NCI-H1417 treated with DMSO at 0.1 percent for 48 hours (cell line): ENCODE data around the gene B3GNT9.

Source experiments
- DNase-seq: peaks from one replicate; lab custom pipeline; 2025; lab: John Stamatoyannopoulos, UW

B3GNT9 gene

DNA sequence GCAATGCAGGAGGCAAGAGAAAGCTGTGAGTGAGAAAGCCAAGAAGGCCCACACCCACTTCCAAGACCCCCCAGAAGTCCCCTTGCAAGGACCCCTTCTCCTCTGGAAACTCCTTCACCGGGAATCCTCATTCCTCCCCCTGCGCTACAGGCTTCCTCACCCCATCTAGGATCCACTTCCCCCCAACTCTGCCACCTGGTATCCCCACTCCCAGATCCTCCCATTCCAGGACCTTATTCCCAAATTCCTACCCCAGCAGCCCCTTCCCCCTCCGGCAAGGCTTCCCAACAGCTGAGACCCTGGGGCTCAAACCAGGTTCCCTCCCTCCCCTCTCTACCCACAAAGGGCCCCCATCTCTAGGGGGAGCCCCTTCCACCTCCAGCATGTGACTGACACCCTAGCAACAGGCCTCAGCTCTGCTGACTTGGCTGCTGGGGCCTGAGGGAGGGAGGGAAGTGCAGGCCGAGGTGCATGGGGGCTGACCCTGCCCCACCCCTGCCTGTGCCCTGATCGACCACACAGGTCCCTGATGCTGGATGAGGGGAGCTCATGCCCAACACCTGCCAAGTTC lies 15.9 kb upstream of the B3GNT9 start:
- no peak for DNase-seq

DNA sequence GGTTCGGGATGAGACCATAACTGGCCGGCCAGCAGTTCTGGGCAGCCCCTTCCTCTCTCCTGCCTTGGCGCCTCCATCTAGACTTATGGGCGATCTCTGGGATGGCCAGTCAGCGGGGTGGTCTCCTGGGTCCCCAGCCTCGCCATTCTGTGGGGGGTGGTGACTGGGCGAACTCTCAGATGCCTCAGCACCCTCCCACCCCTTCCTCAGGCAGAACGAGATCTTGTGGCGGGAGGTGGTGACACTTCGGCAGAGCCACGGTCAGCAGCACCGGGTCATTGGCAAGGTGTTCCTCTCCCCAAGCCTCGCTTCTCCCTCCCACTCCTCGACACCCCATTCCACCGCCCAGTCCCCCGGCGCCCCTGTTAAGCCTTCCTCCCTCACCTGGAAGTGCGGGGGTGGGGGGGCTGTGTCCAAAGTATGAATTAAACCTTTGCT lies 15.3 kb upstream of the B3GNT9 start:
- no peak for DNase-seq

DNA sequence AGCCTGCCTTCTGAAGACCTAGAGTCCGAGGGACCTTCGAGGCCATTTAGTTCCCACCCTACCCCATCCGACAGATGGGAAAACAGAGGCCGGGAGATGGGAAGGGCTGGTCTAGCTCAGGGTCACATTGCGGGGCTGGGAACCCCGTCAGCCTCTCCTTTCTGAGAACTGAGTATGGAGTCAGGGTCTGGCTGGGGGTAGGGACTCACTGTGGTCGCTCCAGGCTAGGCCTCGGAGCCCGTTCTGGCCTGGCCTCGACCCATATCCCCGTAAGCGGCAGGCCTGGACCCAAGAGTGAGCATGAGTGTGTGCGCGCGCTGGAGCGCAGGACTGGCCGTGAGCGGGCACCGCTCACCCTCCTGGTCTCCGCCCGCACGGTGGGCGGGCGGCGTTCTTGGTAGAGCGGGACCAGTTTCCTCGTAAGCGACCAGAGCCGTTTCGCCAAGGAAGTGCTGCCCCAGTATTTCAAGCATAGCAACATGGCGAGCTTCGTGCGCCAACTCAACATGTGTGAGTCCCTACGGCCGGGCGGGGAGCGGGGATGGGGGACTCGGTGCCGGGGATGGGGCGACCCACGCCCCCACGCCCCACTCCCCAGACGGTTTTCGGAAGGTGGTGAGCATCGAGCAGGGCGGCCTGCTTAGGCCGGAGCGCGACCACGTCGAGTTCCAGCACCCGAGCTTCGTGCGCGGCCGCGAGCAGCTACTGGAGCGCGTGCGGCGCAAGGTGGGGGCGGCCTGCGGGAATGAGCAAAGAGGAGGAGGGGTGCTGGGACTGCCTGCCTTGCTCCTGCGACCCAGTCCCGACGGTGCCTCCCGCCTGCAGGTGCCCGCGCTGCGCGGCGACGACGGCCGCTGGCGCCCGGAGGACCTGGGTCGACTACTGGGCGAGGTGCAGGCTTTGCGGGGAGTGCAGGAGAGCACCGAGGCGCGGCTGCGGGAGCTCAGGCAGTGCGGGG lies 14.6 kb upstream of the B3GNT9 start:
- DNase-seq: no peak

DNA sequence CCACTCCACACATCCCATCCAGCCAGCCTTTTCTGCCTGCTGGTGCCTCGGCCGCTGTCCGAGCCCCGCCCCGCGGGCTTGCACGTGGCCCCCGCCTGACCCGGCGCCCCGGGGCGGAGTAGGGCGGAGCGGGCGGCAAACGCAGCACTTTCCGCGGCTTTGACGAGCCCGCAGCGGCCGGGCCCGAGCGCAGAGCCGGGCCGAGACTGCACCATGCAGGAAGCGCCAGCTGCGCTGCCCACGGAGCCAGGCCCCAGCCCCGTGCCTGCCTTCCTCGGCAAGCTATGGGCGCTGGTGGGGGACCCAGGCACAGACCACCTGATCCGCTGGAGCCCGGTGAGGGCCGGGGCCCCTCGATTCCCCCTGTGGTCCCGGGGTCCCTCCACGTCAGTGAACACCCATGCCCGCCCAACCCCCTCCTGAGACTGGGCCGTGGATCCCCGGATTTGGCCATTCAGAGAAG lies 13.8 kb upstream of the B3GNT9 start, which contains the start of gene HSF4:
Gene HSF4, plus strand, starts transcription at position 147 of the 463 bp plus-strand sequence. Its CDS starts 67 bp downstream, at position 214.
- no peak for DNase-seq

DNA sequence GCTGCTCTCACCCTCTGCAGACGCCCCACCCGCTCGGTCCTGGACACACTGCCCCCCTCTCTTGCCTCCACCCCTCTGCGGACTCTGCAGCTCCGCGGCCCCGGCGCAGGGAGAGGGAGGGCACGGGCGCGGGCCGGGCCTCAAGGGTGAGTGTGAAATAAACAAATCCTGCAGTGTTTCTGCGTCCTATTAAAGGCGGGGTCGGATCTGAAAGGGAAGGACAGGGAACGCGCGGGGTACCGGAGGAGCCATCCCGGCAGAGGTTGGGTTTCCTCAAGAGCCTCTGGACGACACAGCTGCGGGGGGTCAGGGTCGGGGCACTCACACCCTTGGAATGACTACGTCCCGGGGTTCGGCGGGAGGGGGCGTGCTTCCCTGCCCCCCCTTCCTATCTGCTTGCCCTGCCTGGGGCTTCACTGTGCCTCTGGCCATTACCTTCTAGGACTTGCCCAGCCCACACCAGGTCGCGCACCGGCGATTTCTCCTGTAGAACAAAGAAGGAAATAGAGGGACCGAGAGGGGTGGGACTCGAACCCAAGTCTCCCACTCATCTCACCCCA lies 13.3 kb upstream of the B3GNT9 start:
- DNase-seq: no peak

DNA sequence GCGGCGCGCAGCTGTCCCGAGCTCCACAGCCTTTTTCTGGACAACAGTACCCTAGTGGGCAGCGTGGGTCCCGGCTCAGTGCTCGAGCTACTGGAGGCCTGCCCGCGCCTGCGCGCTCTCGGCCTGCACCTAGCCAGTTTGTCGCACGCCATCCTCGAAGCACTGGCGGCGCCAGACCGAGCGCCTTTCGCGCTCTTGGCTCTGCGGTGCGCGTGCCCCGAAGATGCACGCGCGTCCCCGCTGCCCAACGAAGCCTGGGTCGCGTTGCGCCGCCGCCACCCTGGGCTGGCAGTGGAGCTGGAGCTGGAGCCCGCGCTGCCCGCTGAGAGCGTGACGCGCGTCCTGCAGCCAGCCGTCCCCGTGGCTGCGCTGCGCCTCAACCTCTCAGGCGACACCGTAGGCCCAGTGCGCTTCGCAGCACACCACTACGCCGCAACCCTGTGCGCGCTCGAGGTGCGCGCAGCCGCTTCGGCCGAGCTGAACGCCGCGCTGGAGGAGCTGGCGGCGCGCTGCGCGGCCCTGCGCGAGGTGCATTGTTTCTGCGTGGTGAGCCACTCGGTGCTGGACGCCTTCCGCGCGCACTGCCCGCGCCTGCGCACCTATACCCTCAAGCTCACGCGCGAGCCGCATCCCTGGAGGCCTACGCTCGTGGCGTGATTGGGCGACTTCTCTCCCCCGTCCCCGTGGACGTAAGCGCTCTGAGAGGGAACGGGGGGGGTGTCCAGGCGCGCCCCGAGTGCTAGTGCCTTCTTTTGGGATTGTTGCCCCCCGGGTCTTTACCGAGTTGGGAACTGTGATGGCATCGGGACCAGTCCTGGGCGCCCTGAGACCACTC lies 12.6 kb upstream of the B3GNT9 start:
- no peak for DNase-seq

DNA sequence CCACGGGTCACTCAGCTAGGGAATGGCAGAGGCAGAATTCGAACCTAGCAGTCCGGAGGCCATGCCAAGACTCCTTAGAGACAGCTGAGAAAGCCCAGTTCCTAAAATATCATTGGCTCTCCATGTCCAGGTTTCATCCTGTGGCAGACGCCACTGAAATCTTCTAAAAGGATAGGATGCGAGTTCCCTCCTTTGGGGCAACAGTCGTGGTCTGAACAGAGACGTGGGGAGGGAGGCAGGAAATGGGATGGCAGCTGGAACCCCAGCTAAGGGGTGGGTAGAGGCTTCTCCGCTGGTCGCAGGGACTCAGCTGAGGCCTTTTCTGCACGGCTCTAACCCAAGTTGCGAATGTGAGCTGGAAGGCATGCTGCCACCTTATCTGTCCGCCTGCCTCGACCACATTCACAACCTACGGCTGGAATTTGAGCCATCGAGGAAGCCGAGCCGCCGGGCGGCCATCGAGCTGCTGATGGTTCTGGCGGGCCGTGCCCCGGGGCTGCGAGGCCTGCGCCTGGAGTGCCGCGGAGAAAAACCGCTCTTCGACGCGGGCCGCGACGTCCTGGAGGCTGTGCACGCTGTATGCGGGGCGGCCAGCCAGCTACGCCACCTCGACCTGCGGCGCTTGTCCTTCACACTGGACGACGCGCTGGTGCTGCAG lies 11.8 kb upstream of the B3GNT9 start:
- DNase-seq: no peak

DNA sequence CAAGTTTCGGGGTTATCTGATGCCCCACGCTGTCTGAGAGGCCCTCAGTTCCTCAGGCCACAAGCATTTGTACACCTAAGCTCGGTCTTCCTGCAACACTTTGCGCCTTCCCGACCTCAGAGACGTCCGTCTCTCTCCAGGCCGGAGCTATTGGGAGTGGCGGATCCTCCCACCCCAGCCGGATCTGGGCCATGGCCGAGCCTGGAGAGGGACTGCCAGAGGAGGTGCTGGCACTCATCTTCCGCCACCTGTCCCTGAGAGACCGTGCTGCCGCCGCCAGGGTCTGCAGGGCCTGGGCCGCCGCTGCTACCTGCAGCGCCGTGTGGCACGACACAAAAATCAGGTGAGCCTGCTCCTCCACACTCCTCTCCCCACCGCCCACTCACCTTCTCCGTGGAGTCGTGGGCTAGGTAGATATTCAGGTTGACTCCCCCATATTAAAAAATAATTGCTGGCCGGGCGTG lies 10.8 kb upstream of the B3GNT9 start:
- DNase-seq: no peak

DNA sequence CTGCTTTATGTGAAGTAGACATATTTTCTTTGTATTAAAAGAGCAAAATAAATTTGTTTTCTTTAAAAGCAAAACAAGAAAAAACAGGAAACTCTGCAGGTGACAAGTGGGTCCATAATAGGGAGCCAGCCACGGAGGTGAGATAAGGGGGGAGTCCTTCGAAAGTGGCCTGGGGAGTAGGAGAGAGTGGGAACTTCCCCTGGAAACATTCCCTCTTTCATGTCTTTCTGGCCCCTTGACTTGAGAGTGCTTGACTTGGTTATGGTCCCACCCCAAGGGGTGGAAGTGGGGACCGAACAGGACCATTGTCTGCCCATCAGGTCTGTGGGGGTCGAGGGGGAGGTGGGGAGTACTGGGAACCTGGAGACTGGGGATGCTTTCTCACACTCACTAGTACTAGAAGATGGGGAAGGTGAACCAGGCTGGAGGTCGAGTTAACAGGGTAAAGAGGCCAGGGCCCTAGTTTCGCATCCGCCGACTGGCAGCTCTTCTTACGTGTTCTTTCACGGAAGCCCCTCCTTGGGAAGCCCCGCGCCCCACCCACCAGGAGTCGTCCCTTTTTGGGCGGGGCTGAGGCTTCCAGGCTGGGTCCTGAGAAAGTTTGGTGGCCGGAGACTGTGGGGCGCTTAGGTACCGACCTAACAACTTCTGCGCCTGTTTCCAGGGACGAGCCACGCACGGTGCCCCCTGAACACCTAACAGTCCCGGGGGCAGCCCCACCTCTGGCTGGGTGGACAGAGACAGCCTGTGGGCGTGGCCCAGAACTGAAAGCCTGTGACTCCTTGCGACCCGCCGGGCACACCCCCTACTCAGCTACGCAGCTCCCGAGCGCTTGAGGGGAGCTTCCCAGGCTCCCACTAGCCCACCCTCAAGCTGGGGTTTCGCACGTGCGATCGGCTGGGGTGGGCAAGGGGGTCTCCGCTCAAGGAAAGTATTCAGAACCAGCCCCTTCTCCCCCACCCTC lies 8.1 kb upstream of the B3GNT9 start:
- DNase-seq: no peak

DNA sequence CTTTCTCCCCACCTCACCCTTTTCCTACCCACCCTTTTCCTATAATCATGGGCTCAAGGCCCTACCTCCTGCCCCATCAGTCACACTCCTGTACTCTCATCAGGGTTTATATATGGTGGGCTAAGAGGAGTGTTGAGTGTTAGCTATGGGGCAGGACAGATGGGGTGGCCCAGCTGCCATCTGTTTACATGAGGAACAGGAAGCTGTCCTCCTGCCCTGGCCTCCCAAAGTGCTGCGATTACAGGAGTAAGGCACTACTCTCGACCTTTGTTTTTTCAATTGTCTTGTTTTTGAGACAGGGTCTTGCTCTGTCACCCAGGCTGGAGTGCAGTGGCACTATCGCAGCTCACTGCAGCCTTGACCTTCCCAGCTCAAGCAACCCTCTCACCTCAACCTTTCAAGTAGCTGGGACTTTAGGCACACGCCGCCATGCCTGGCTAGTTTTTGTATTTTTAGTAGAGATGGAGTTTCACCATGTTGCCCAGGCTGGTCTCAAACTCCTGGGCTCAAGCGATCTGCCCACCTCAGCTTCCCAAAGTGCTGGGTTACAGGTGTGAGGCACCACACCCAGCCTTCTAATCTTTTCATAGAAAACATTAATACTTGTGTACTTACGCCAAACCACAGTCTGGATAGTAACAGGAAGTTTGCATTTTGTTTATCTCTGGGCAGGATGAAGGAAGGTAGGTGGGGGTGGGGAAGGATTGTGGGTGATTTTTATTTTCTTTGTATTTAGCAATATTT lies 7.3 kb upstream of the B3GNT9 start:
- DNase-seq: no peak

DNA sequence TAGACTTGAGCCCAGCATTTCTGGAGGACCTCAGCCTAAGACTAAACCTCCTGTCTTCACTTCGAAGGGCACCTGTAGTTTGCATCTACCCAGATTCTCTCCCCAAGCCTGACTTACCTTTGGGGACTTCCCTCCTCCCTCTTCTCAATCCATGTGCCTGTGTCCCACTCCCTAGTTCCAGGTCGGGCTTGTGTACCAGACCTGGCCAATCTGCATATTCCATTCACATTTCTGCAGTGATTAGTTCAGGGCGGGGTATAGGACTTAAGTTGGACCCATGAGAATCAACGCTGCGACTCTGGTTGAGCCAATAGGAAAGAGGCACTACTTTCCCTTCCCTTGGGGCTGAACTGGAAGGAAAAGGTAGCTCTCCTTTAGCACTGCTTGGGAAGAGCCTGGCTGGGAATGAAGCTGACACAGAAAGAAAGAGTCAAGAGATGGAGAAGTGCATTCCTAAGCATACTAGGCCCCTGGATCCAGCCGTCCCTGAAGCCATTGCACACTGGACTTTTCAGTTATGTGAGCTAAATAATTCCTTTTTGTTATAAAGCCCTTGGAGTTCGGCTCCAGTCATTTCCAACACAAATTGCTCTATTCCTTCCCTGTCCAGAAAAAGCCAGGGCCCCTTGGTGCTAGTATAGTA lies 6.4 kb upstream of the B3GNT9 start:
- no peak for DNase-seq

DNA sequence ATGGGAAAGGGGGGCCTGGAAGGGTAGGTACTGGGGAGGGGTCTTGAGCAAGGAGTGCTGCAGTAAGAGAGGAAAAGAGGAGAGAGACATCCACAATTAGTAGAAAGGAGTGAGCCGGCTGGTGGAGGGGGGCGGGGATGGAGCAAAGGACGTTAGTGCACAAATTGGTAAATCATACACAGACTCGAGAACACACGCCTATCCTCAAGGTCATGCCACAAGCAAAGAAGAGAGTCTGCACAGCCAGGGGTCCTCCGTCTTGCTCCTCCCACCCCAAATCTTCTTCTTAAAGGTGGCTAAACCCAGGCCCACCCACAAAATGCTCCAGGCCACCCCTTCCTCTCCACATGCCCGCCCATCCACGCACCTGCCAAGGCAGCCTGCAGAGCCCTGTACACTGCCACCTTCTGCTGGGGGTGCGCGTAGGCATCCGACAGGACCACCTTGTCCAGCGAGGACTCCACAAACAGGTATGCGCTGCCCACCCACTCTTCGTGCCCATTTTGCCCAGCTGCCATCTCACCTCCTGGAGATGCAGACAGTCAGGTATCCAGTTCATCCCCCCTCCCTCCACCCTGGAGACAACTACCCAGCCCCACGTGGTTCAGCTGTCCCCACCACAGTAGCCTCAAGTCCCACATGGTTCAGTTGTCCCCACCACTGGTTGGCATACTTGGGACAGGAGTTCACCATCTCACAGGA lies 5.5 kb upstream of the B3GNT9 start:
- DNase-seq: no peak

DNA sequence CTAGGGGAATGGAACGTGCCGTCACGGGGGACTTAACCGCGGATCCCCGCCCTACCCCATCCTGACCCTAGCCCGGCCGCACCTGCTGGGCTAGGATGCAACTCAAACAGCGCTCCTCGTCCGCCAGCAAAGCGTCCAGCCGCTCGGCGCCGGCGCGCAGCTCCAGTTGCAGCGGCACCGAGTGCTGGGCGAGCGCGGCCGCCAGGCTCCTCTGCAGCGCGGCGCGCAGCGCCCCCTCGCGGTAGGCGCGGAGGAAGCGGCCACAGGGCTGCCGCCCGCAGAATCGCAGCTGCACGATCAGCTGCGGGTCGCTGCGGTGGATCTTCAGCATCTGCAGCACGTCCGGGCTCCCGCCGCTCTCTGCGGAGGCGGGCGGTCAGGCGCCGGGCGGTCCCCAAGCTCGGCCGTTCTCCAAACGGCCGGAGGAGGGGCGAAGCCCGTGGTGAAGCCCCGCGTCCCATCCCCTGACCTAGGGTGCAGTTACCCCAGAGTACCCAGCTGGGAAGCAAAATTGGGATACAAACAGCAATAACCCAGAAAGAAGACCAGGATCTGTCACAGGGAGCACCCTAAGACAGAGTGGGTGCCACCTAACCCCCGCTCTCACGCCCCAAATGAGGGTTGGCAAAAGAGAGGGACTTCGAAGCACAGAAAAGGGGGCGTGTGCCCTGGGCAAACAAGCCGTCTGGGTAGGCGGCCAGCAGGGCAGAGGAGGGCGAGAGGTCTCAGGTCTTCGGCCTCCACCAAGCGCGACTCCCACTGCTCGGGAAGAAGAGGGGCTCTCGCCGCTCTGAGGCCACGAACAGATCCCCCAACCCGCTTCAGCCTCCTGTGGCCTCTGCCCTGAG lies 4.7 kb upstream of the B3GNT9 start:
- no peak for DNase-seq

DNA sequence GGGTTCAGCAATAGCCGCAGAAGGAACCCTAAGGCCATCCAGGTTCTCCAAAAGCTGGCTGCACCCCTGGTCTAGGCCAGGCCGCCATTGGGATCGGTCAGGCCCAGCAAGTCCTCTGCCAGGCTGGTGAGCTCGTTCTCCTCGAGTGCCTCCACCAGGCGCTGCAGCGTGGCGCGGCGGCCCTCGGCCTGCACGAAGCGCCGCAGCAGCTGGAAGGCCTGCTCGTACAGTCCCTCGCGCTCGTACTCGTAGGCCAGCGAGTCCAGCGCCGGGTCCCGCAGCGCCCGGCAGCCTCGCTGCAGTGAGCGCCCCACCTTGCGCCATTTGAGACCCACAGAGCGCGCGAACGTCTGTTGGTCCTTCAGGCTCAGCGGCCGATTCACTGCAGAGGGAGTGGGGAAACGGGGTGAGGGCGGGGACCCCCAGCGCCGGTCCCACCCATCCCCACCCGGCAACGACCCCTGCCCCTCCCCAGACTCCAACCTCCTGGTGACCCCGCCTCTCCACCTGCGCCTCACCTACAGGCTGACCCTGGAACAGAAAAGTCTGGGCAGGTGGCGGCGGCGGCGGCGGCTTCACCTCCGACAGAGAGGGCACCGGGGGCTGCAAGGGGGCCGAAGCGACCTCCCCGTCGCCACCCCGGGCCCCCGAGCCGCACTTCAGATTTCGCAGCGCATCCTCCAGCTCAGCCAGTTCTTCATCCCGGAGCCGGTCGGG lies 3.9 kb upstream of the B3GNT9 start:
- DNase-seq: no peak

DNA sequence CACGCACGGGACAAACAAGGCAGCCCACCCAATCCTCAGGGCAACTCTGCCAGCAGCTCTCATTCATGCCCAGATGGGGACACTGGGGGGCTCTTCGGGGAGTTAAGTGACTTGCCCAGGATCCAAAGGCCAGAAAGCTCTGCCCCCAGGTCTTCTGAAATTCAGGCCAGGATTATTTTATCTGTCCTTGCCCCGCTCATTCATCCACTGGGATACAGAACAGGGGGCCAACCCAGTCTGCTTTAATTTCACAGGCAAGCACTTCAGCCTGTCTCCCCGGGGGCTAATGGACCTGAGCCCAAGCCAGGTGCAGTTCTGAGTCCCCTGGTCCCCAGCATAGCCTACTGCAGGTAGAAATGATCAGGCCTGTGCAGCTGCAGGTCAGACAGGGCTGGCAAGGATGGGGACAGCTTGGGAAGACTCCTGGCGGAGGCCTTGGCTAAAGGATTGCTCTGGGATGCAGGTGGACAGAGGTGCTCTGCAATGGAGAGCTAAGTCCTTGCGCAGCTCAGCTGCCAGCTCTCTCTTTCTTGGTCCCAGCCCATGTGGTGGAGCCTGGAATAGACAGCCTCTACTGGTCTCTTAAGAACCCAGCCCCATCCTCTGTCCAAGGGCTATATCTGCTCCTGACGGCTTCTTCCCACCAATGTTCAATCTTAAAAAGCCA lies 766 bp upstream of the B3GNT9 start:
- no peak for DNase-seq
